Stomach (tissue), 9 donors: ENCODE results near the gene GTSE1. TPM values are rescaled to one million over a fixed set of nuclear protein-coding genes. Genes with fewer than 3 reads are reported as not detected.

ENCODE experiments used
- DNase-seq, 2 donors: peaks; one replicate each; pipeline versions ENCODE4 v3.0.0 to v3.0.0-alpha.2; 2013 to 2019
- H3K27ac ChIP-seq, 5 donors: fragments of 200-600 bp in 4 of 5; sonication (generic) in 4 of 5; one replicate each; pipeline ENCODE4 v1.5.1; 2013 to 2019; ENCODE audit warnings: mild to moderate bottlenecking in 1 of 5, moderate library complexity in 1 of 5
- H3K27me3 ChIP-seq, 3 donors: fragments of 200-600 bp; sonication (generic); one replicate each; pipeline ENCODE4 v1.5.1; 2017 to 2019; ENCODE audit warnings: mixed run types in 1 of 3
- H3K36me3 ChIP-seq, 4 donors: fragments of 200-600 bp; sonication (generic); 1 replicate in 3 of 4; 2 replicates in 1 of 4; pipeline ENCODE4 v1.5.1; 2016 to 2019
- H3K4me1 ChIP-seq, 4 donors: fragments of 200-600 bp; sonication (generic); one replicate each; pipeline ENCODE4 v1.5.1; 2016 to 2019
- H3K4me3 ChIP-seq, 4 donors: fragments of 200-600 bp; sonication (generic) in 3 of 4; one replicate each; pipeline ENCODE4 v1.5.1; 2016 to 2019; ENCODE audit warnings: mild to moderate bottlenecking in 1 of 4
- H3K9me3 ChIP-seq, 4 donors: fragments of 200-600 bp; sonication (generic); one replicate each; pipeline ENCODE4 v1.5.1; 2016 to 2019
- EP300 ChIP-seq: sonication (generic); formaldehyde crosslinking; IDR thresholded peaks from one replicate; pipeline ENCODE4 v1.6.1; 2017; ENCODE audit warnings: antibody characterized with exemption
- POLR2A ChIP-seq, 4 donors: fragments of 450-650 bp; IDR thresholded peaks; one replicate each; pipeline ENCODE4 v1.6.1; 2016; ENCODE audit warnings: antibody characterized with exemption in 4 of 4, control low read depth in 2 of 4, mild to moderate bottlenecking in 1 of 4, moderate library complexity in 1 of 4
- POLR2AphosphoS5 ChIP-seq, 3 donors: sonication (generic); formaldehyde crosslinking; IDR thresholded peaks; one replicate each; pipeline ENCODE4 v1.6.1; 2016; ENCODE audit warnings: antibody characterized with exemption in 3 of 3
- whole genome bisulfite sequencing, 5 donors: extraction: QIAGEN DNeasy Blood & Tissue Kit in 3 of 5; methylation state at CpG; one replicate each; pipeline versions ENCODE4 v1.1.5 to v1.1.7; 2013 to 2018; 5-methylcytosine and 5-hydroxymethylcytosine counted together
- intact Hi-C: fragments of 100-400 bp; cut with DNase I; formaldehyde crosslinking; loops from one replicate; pipeline ENCODE4 v1.15.1; 2023; ENCODE audit warnings: low total_unique reads
- polyA plus RNA-seq, 3 donors: library from polyadenylated mRNA; stranded (reverse); fragments of 200-250 nt; gene quantifications; one replicate each; pipeline ENCODE4 v1.2.3, GENCODE V29; 2013
- total RNA-seq, 5 donors: library from RNA; depleted of rRNA; stranded (reverse); fragments of >200 nt; gene quantifications; one replicate each; pipeline versions ENCODE4 v1.1.0 to v1.2.3, GENCODE V29; 2014 to 2016
- TF ChIP-seq, protein P1 (sequence below), 7 experiments: fragments of 450-650 bp in 4 of 7; fragments of 200-600 bp in 3 of 7; sonication (generic) in 3 of 7; IDR thresholded peaks; one replicate each; pipeline ENCODE4 v1.5.1; 2016 to 2019; ENCODE audit warnings: antibody characterized with exemption in 7 of 7, control low read depth in 2 of 7, mild to moderate bottlenecking in 1 of 7
- donor health status: healthy with polysubstance abuse.
- donor health status: Bipolar disorder and iron deficiency.
- donor health status: healthy.

The GTSE1 gene
- total and polyA plus RNA-seq, 8 donors: 1.1 to 64.0 (median 4.2) TPM

DNA sequence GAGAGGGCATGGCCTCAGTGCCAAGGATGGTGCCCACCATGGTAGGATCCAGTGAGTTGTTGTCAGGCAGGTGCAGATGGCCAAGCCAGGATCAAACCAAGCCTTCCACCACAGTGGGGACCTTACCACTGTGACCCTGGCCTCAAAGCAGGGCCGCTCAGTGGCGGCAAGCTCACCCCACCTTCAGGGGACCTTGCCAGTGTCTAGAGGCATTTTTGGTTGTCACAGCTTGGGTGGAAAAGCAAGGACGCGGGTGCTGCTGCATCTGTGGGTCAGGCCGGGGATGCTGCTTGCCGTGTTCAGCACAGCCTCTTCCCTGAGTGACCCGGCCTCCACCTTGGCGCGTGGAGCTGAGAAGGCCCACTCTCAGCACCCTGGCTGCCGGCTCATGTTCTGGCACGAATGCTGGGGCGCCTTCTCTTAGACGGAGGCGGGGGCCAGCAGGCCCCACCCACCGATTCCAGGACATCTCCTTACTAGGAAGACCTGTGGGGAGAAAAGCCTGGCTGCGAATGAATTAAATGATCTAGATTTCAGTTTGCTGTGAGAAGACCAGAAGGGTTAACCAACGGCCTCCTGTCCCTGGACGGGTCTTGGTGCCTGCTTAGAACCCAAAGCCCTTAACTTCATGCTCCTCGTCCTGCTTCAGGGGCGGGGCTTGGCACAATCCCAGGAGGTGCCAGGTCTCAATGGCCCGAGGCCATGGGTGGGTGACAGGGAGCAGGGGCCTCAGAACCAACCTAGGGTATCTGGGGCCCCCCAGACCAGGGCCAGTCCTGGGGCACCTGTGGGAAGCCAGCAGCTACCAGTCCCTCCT, 57.7 kb downstream of the GTSE1 start:
- no peak for DNase-seq
- Histone ChIP-seq H3K4me1 (peaks cover 4 to 13% (median 9%) of the 10 kb centered on the region in 4 donors), H3K27ac (peak overlapping the region in 2 of 5 donors; percentile 20 to 25), H3K36me3 (peaks cover 63 to 100% (median 99%) of the 10 kb centered on the region in 4 donors), H3K4me3 (no peak overlapping the region), H3K27me3 (no peaks in the 10 kb centered on the region), H3K9me3 (no peaks in the 10 kb centered on the region)
- WGBS, 5 donors: 70 to 81% (median 76%) methylated on average over 13 to 21 of the region's 21 CpGs
- TF ChIP-seq EP300 (no peak), POLR2AphosphoS5 (IDR thresholded peaks at IDR 0.05) (no peak), POLR2A (IDR thresholded peaks at IDR 0.05) (no peak)
- TF ChIP-seq, protein P1, sequence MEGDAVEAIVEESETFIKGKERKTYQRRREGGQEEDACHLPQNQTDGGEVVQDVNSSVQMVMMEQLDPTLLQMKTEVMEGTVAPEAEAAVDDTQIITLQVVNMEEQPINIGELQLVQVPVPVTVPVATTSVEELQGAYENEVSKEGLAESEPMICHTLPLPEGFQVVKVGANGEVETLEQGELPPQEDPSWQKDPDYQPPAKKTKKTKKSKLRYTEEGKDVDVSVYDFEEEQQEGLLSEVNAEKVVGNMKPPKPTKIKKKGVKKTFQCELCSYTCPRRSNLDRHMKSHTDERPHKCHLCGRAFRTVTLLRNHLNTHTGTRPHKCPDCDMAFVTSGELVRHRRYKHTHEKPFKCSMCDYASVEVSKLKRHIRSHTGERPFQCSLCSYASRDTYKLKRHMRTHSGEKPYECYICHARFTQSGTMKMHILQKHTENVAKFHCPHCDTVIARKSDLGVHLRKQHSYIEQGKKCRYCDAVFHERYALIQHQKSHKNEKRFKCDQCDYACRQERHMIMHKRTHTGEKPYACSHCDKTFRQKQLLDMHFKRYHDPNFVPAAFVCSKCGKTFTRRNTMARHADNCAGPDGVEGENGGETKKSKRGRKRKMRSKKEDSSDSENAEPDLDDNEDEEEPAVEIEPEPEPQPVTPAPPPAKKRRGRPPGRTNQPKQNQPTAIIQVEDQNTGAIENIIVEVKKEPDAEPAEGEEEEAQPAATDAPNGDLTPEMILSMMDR (IDR thresholded peaks at IDR 0.05): no peak
- intact Hi-C loops: no loop called here

DNA sequence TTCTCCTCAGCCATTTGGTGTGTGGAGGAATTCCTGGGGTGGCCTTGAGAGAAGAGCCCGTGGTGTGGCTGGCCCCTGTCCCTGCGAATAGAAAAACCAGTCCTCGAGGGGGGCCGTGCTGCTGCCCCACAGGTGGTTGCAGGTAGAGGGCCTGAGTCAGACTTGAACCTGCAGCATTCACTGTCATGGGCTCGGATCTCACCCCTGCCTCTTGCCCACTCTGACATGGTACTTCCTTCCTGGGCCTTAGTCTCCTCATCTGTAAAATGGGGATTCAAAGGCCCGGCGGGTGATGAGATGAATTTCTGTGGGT, 58.3 kb downstream of the GTSE1 start:
- 63 to 86% (median 72%) methylated on average over 2 to 7 of the region's 7 CpGs for WGBS, 5 donors

DNA sequence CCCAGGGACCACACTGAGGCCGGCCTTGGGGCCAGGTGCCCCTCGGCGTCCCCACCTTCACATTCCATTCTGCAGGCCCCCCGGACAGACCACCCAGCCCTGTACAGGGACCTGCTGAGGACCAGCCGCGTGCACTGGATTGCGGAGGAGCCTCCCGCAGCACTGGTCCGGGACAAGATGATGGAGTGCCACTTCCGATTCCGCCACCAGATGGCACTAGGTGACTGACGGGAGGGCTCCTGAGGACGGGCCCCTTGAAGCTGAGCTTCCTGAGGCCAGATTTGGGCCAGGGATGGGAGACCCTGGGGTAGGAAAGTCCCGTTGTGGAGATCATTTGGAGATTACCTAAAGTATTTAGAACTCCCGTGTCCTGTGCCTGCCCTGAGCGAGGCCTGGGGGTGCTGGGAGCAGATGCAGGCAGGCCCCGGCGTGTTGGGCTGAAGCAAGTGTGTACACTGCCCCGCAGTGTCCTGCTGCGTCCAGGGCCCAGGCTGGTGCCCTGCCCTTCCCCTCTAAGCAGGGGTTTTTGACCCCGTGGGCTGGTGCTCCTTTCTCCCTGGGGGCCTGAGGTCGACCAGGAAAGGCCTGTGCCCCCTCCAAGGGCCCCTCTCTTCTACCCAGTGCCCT, 58.8 kb downstream of the GTSE1 start:
- no peak overlapping the region for H3K27ac ChIP-seq
- peaks cover 4 to 13% (median 9%) of the 10 kb centered on the region in 4 donors for H3K4me1 ChIP-seq
- H3K9me3 ChIP-seq: no peaks in the 10 kb centered on the region
- peak; percentile 80 to 88 for DNase-seq
- peaks cover 55 to 97% (median 90%) of the 10 kb centered on the region in 4 donors for H3K36me3 ChIP-seq
- TF ChIP-seq POLR2A (IDR thresholded peaks at IDR 0.05): no peak
- TF ChIP-seq, protein P1 (IDR thresholded peaks at IDR 0.05): peak in 5 of 7 experiments; percentile 53 to 77 (median 68)
- intact Hi-C loops: no loop called here
- H3K27me3 ChIP-seq: no peaks in the 10 kb centered on the region
- WGBS, 5 donors: 39 to 70% (median 45%) methylated on average over 11 to 22 of the region's 22 CpGs
- H3K4me3 ChIP-seq: no peak overlapping the region

More for the DNA sequence above, 58.3 kb downstream of the GTSE1 start:
- H3K36me3 ChIP-seq: peaks cover 59 to 97% (median 95%) of the 10 kb centered on the region in 4 donors
- H3K27me3 ChIP-seq: no peaks in the 10 kb centered on the region
- intact Hi-C loops: no loop called here
- H3K9me3 ChIP-seq: no peaks in the 10 kb centered on the region
- H3K4me3 ChIP-seq: no peak overlapping the region
- H3K4me1 ChIP-seq: peaks cover 4 to 13% (median 9%) of the 10 kb centered on the region in 4 donors
- no peak for DNase-seq
- TF ChIP-seq POLR2AphosphoS5 (IDR thresholded peaks at IDR 0.05): no peak
- no peak for TF ChIP-seq EP300
- TF ChIP-seq, protein P1 (IDR thresholded peaks at IDR 0.05): no peak
- no peak for TF ChIP-seq POLR2A (IDR thresholded peaks at IDR 0.05)
- H3K27ac ChIP-seq: no peak overlapping the region

DNA sequence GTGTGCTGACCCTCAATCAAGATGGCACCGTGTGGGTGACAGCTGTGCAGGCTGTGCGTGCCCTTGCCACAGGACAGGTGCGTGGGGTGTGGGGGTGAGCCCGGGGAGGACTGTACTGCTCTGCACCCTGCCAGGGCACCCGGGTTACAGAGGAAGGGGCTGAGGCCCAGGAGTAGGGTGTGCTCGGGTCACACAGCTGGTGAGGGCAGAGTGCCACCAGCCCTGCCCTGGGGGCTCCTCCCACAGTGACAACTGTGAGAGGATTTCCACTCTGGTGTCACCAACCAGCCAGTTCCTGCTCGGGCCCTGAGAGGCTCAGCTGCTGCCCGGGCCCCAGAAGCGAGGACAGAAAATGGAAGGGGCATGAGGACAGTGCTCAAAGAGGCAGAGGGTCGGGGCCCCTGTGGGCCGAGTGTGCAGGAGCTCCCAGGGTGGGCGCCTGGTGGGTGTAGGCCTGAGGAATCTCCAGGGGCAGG, 59.4 kb downstream of the GTSE1 start:
- TF ChIP-seq POLR2A (IDR thresholded peaks at IDR 0.05) (no peak), POLR2AphosphoS5 (IDR thresholded peaks at IDR 0.05) (no peak), EP300 (no peak)
- TF ChIP-seq, protein P1 (IDR thresholded peaks at IDR 0.05): no peak
- no peak overlapping the region for H3K27ac ChIP-seq
- intact Hi-C loops: no loop called here
- peaks cover 50 to 95% (median 84%) of the 10 kb centered on the region in 4 donors for H3K36me3 ChIP-seq
- H3K27me3 ChIP-seq: no peaks in the 10 kb centered on the region
- H3K4me3 ChIP-seq: no peak overlapping the region
- no peak for DNase-seq
- WGBS, 5 donors: 84 to 89% (median 85%) methylated on average over 10 to 12 of the region's 12 CpGs
- no peaks in the 10 kb centered on the region for H3K9me3 ChIP-seq
- H3K4me1 ChIP-seq: peaks cover 4 to 13% (median 9%) of the 10 kb centered on the region in 4 donors
